GM19463 (cell line): ENCODE measurements around the gene RPS18.

Experiments
- ATAC-seq: cut with Tn5 transposase; IDR thresholded peaks from one replicate; pipeline ENCODE4 v1.9.1; 2021; ENCODE audit warnings: mild to moderate bottlenecking, moderate library complexity; ENCODE audit not compliant: unreplicated experiment

The RPS18 gene

GRCh38 chr6:33289784-33290315 is 18.0 kb downstream of the RPS18 start:
- ATAC-seq = peak; percentile 12

- ATAC-seq = no peak
These were observed 18.6 kb downstream of the RPS18 start for GRCh38 chr6:33290459-33290858.

GRCh38 chr6:33292996-33293682 is 21.3 kb downstream of the RPS18 start:
- ATAC-seq = no peak

- ATAC-seq = no peak
These were observed 22.4 kb downstream of the RPS18 start for GRCh38 chr6:33294086-33294823.

- ATAC-seq = no peak
These were observed 23.9 kb downstream of the RPS18 start for GRCh38 chr6:33295621-33296369.

- no peak for ATAC-seq
These were observed 25.0 kb downstream of the RPS18 start for GRCh38 chr6:33296797-33297405.

- no peak for ATAC-seq
These were observed 25.6 kb downstream of the RPS18 start for GRCh38 chr6:33297406-33297955.

GRCh38 chr6:33297956-33298772 is 26.3 kb downstream of the RPS18 start:
- no peak for ATAC-seq

GRCh38 chr6:33298773-33299236 is 26.9 kb downstream of the RPS18 start, which contains the start of gene RGL2:
Gene RGL2 (minus strand): TSS chr6:33298942. CDS start chr6:33298610, 332 bp downstream.
- peak; percentile 16 for ATAC-seq

GRCh38 chr6:33299237-33299944 is 27.5 kb downstream of the RPS18 start:
- peak; percentile 73 for ATAC-seq

GRCh38 chr6:33301877-33302276 is 30.0 kb downstream of the RPS18 start:
- ATAC-seq = no peak

GRCh38 chr6:33304216-33304615 is 32.3 kb downstream of the RPS18 start:
- ATAC-seq = no peak

- ATAC-seq = no peak
These were observed 33.2 kb downstream of the RPS18 start for GRCh38 chr6:33305052-33305451.

GRCh38 chr6:33306356-33306755 is 34.5 kb downstream of the RPS18 start:
- ATAC-seq = no peak

- peak; percentile 29 for ATAC-seq
These were observed 40.7 kb downstream of the RPS18 start for GRCh38 chr6:33312361-33313104.

- no peak for ATAC-seq
These were observed 41.3 kb downstream of the RPS18 start for GRCh38 chr6:33313105-33313708.

GRCh38 chr6:33313709-33314514 is 42.0 kb downstream of the RPS18 start, which contains the start of gene TAPBP:
Gene TAPBP (minus strand): TSS chr6:33314078. CDS start chr6:33314041, 37 bp downstream.
- ATAC-seq = peak; percentile 41
